ENCODE measurements around the gene CACNB1.

DNA sequence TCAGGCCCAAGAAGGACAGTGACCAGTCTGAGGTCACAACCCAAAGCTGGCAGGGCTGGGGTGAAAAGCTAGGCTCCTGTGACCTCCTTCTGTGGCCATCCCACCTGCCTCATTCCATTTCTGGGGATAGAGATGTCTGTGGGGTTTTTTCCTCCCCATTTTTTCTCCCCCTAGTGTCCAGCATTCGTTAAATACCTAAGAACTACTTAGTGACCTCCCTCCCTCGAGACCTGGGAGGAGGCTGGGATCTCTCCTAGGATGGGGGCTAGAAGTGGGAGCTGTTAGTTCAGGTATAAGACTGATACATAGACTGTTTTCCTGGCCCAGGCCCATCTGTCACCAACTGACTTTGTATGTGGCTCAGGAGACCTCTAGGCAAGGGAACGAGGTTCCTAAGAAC lies 48.8 kb upstream of the CACNB1 start:
- no peak for TF ChIP-seq EZH2 (IDR thresholded peaks at IDR 0.05; ENCODE audit: insufficient read depth, poor library complexity, severe bottlenecking)
- TF ChIP-seq EZH2phosphoT487 (IDR thresholded peaks at IDR 0.05; ENCODE audit: insufficient read depth, low read depth): no peak
